GM12801 (cell line): ENCODE results near the gene CREM.

Experiments
- TF ChIP-seq, protein P1 (sequence below): IDR thresholded peaks from one replicate; pipeline ENCODE4 v1.5.1; 2011; ENCODE audit warnings: control low read depth; ENCODE audit not compliant: insufficient read length; ENCODE audit errors: extremely low read depth

CREM gene

DNA sequence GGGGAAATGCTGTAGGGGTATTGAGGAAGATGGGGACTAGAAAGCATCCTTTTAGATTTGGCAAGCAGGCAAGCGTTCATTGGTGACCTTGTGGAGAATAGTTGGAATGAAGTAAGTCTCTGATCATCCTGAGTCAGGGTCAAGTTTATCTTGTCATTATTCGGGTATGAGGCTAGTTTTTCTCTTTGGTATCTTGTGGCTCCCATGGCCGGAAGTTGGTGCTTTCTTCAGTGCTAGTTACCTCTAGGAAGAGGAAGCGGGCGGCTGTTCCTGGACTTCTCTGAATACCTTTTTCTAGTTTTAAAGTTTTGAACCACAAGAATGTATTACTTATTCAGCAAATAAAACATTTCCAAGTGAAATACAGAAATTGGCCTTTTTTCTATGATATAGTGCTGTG is 9.2 kb downstream of the CREM start:
- TF ChIP-seq, protein P1, sequence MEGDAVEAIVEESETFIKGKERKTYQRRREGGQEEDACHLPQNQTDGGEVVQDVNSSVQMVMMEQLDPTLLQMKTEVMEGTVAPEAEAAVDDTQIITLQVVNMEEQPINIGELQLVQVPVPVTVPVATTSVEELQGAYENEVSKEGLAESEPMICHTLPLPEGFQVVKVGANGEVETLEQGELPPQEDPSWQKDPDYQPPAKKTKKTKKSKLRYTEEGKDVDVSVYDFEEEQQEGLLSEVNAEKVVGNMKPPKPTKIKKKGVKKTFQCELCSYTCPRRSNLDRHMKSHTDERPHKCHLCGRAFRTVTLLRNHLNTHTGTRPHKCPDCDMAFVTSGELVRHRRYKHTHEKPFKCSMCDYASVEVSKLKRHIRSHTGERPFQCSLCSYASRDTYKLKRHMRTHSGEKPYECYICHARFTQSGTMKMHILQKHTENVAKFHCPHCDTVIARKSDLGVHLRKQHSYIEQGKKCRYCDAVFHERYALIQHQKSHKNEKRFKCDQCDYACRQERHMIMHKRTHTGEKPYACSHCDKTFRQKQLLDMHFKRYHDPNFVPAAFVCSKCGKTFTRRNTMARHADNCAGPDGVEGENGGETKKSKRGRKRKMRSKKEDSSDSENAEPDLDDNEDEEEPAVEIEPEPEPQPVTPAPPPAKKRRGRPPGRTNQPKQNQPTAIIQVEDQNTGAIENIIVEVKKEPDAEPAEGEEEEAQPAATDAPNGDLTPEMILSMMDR = no peak

DNA sequence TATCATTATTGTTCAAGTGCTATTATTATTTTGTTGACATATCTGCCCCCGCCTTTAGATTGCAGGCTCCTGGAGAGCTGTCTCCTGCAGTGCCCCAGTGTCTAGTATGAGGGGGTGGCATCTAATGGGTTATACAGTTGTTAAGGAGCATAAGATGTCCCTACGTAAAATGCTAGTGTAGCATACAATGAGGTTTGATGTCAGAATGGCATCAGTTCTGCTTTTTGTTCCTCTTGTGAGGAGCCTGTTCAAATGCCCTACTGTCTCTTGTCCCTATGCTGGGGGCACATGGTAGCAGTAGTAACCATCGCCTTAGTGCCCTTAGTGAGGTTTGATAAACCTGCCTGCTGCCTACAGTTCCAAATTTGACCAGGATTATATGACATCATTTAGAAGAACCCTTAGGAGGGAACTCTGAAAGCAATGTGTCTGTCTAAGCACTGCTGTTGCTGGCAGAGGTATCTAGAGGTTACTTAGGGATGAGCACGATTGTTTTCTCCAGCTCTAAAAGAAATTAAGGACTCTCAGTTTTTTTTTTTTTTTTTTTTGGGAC is 9.7 kb downstream of the CREM start:
- TF ChIP-seq, protein P1 = no peak

DNA sequence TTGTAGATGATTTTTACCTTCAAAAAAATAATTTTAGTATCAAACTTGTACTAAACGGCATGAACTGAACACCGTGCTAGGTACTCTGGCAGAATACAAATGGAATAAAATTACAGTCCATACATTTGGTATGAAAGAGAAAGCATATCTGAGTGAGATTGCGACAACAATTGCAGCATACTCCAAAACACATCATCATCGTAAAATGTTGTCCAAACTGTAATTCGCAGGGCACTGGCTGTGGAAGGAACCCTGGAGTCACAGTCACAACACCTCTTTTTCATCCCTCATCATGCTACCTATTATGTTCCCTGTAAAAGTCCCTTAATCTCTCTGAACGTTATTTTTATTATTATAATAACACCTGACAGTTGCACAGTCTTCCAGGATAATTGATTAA is 13.5 kb downstream of the CREM start:
- TF ChIP-seq, protein P1 = no peak

DNA sequence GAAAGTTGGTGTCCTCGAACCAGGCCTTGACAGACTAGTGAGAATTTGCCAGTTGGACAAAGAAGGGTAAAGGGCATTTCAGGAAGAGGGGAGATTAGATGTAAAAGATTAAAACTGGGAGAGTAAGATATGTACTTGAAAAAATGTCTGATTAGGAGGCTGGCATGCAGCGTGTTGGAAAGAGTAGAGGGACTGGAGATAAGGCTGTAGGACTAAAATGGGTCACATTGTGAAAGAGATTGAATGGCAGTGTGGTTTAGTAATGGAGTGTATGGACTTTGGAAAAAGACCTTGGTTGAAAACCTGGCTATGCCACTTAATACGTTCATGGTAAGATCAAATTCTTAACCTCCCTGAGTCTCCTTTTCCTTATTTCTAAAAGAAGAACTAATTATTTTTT is 14.1 kb downstream of the CREM start:
- TF ChIP-seq, protein P1 = no peak

DNA sequence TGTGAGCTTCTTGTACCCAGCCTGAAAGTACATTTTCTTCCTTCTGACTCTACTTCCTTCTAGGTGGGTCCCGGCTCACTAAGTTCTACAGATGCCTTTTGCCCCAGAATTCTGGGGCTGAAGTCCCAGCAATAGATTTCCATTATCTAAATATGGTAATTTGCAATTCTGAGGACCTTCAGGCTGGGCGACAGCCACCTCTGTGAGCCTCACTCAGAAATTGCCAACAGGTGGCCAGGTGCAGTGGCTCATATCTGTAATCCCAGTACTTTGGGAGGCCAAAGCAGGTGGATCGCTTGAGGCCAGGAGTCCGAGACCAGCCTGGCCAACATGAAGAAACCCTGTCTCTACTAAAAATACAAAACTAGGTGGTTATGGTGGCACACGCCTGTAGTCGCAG is 23.7 kb downstream of the CREM start:
- TF ChIP-seq, protein P1 = no peak

DNA sequence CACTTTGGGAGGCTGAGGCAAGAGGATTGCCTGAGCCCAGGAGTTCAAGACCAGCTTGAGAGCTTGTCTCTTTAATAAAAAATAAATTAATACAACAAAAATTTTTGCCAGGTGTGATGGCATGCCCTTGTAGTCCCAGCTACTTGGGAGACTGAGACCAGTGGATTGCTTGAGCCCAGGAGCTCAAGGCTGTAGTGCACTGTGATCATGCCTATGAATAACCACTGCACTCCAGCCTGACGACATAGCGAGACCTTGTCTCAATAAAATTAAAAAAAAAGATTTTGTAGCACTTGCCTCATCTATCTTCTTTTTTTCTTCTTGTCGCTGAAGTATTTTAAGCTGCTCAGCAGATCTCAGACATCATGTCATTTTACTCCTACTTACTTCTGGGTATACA is 26.3 kb downstream of the CREM start:
- TF ChIP-seq, protein P1 = no peak

DNA sequence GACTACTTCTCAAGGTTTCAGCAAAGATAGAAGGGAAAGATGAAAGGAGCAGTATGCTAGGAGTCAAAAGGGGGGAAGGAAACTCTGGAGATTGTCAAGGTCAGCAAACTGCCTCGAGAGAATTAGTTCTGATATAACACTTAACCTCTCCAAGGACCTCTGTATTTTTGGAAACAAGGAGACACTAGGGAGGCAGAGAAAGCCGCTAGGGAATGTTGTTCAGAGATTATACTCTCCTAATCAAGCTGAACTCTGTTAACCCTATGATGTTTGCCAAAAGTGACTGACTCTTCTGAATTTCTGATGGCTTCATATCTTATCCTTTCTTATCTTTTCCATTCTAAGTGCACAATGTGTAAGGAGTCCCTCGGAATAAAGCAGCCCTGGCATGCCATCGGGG is 27.1 kb downstream of the CREM start:
- TF ChIP-seq, protein P1 = no peak
